HG02678 (cell line): ENCODE data around the gene OSM.
A peak's percentile ranks its signal among the peaks of the same experiment; 100 is the strongest.

Source experiments
- ATAC-seq: cut with Tn5 transposase; IDR thresholded peaks from one replicate; pipeline ENCODE4 v1.9.1; 2021; ENCODE audit warnings: mild to moderate bottlenecking, moderate library complexity; ENCODE audit not compliant: unreplicated experiment

Gene OSM

GRCh38 chr22:30266445-30267381 lies at the start of gene OSM:
Gene OSM (minus strand): TSS chr22:30266851. CDS start chr22:30266799, 52 bp downstream.
- no peak for ATAC-seq

GRCh38 chr22:30315962-30316576 lies 49.4 kb upstream of the OSM start:
- ATAC-seq, result no peak

- ATAC-seq, result peak; percentile 49
These were observed 48.3 kb upstream of the OSM start for GRCh38 chr22:30314915-30315314.

- no peak for ATAC-seq
These were observed 47.1 kb upstream of the OSM start for GRCh38 chr22:30313527-30314363.

- no peak for ATAC-seq
These were observed 45.4 kb upstream of the OSM start for GRCh38 chr22:30312053-30312452.

- no peak for ATAC-seq
These were observed 44.5 kb upstream of the OSM start for GRCh38 chr22:30310881-30311771.

- ATAC-seq, result no peak
These were observed 43.5 kb upstream of the OSM start for GRCh38 chr22:30309951-30310741.

- peak; percentile 42 for ATAC-seq
These were observed 42.0 kb upstream of the OSM start for GRCh38 chr22:30308518-30309230.

GRCh38 chr22:30308093-30308492 lies 41.4 kb upstream of the OSM start:
- ATAC-seq, result no peak

- no peak for ATAC-seq
These were observed 40.5 kb upstream of the OSM start for GRCh38 chr22:30307041-30307574.

GRCh38 chr22:30306627-30307011 lies 40.0 kb upstream of the OSM start:
- no peak for ATAC-seq

- no peak for ATAC-seq
These were observed 39.4 kb upstream of the OSM start for GRCh38 chr22:30305906-30306626.

GRCh38 chr22:30305519-30305905 lies 38.9 kb upstream of the OSM start:
- ATAC-seq, result peak; percentile 47

GRCh38 chr22:30304495-30305244 lies 38.0 kb upstream of the OSM start:
- ATAC-seq, result no peak

GRCh38 chr22:30302810-30303138 lies 36.1 kb upstream of the OSM start:
- no peak for ATAC-seq

- no peak for ATAC-seq
These were observed 35.6 kb upstream of the OSM start for GRCh38 chr22:30301995-30302809.

- no peak for ATAC-seq
These were observed 32.7 kb upstream of the OSM start for GRCh38 chr22:30299322-30299721.
